Dendritic cell treated with granulocyte-macrophage colony-stimulating factor and Interleukin-4, amounts not matched to agents 40 ng/mL and 50 ng/mL, for 4 days (primary cell): Measurements from ENCODE around the gene TMEM184B.

ENCODE experiments used
- H3K27ac Mint-ChIP-seq: one replicate; pipeline ENCODE4 v1.8.0; 2022; ENCODE audit warnings: mild to moderate bottlenecking, mixed read lengths
- H3K27me3 Mint-ChIP-seq: one replicate; pipeline ENCODE4 v1.8.0; 2022; ENCODE audit warnings: mild to moderate bottlenecking, mixed read lengths
- H3K36me3 Mint-ChIP-seq: one replicate; pipeline ENCODE4 v1.8.0; 2022; ENCODE audit warnings: low read depth, mixed read lengths
- H3K4me1 Mint-ChIP-seq: one replicate; pipeline ENCODE4 v1.8.0; 2022; ENCODE audit warnings: low read depth, mixed read lengths
- H3K4me3 Mint-ChIP-seq: one replicate; pipeline ENCODE4 v1.8.0; 2022; ENCODE audit warnings: mild to moderate bottlenecking, moderate library complexity, mixed read lengths
- H3K9me3 Mint-ChIP-seq: one replicate; pipeline ENCODE4 v1.8.0; 2022; ENCODE audit warnings: mixed read lengths
- intact Hi-C: fragments of 100-400 bp; cut with micrococcal nuclease; formaldehyde crosslinking; loops from one replicate; pipeline ENCODE4 v1.15.0; 2022

TMEM184B gene

DNA sequence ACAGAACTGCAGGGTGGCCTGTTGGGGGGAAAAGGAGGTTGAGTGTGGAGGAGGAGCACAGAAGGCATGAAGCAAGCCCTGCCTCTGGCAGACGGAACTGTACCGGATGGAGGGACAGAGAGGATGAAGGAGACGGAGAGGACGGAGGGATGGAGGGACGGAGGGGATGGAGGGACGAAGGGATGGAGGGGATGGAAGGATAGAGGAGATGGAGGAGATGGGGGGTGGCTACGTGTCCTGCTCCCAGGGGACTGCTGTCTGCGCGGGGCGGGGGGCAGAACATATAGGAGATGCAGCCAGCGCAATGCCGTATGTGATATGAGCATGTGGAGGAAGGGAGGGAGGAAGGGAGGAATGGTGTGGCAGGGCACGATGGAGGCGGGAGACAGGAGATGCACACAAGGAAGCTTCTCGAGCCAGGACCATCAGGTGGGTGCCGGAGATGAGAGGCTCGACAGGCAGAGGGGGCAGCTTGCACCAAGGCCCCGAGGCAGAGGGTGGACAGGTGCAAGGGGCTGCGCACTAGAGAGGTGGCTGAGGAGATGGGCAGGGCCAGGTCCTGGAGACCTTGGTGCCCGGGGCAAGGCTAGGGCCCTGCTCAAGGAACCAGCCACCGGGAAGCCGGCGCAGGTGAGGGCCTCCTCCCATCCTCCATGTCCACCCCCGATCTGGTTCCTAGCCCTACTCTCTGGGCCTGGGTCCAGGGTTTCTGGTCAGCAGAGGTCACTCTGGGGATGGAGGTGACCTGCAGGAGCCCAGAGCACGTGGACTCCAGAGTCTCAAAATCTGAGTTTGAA, 45.8 kb downstream of the TMEM184B start:
- Mint-ChIP-seq H3K4me3 (no peak overlapping the region), H3K36me3 (peaks cover 67% of the 10 kb centered on the region), H3K27ac (no peak overlapping the region), H3K9me3 (no peaks in the 10 kb centered on the region), H3K27me3 (peaks cover 18% of the 10 kb centered on the region), H3K4me1 (peaks cover 40% of the 10 kb centered on the region)
- intact Hi-C loops, result no loop called here

DNA sequence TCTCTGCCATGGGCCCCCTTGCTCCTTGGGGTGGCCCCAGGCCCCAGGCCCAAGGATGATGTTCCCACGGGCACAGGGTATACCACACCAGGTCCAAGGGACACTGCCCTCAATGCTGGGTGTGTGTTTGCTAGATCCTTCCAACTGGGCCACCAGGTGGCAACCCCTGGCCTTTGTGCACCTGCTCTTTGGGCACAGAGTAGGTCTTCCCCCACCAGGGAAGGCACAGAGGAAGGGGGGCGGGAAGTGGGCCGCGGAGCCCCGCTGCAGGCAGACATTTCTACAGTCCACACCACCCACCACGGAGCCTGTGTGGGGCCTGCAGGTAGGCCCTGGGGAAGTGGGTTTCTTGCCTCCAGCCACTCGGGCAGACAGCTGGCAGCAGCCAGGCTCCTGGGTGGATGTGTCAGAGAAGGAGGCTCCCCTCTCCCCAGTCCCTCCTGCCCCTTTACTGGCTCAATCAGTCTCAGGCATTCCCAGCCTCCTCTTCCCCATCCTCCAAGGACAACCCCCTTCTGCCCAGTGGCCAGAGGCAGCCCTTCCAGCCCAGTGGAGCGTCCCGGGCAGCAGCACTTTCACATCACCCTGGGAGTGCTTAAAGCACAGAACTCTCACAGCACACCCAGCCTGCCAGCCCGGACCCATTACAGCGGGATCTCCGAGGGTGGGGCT, 49.4 kb downstream of the TMEM184B start:
- no peak overlapping the region for H3K4me3 Mint-ChIP-seq
- no peaks in the 10 kb centered on the region for H3K9me3 Mint-ChIP-seq
- peaks cover 35% of the 10 kb centered on the region for H3K27me3 Mint-ChIP-seq
- H3K36me3 Mint-ChIP-seq, result peaks cover 67% of the 10 kb centered on the region
- H3K27ac Mint-ChIP-seq, result no peak overlapping the region
- H3K4me1 Mint-ChIP-seq, result peaks cover 39% of the 10 kb centered on the region
- intact Hi-C loops, result no loop called here

DNA sequence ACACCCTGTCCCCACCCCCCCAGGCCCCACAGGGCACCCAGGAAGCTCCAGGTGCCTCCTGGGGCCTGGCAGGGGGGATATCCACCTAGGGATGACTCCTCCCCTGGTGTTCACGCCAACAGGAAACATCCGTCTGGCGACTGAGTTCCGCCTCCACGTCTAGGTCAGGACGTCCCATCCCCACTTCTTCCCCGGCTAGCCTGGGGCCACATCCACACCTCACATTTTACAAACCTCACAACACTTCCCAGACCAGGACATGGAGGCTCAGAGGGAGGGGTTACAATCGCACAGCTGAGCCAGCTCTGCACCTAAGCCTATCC, 50.1 kb downstream of the TMEM184B start:
- peaks cover 38% of the 10 kb centered on the region for H3K4me1 Mint-ChIP-seq
- H3K36me3 Mint-ChIP-seq, result peaks cover 67% of the 10 kb centered on the region
- intact Hi-C loops, result no loop called here
- H3K9me3 Mint-ChIP-seq, result no peaks in the 10 kb centered on the region
- H3K4me3 Mint-ChIP-seq, result no peak overlapping the region
- H3K27ac Mint-ChIP-seq, result peak overlapping the region; percentile 26
- H3K27me3 Mint-ChIP-seq, result peaks cover 35% of the 10 kb centered on the region

DNA sequence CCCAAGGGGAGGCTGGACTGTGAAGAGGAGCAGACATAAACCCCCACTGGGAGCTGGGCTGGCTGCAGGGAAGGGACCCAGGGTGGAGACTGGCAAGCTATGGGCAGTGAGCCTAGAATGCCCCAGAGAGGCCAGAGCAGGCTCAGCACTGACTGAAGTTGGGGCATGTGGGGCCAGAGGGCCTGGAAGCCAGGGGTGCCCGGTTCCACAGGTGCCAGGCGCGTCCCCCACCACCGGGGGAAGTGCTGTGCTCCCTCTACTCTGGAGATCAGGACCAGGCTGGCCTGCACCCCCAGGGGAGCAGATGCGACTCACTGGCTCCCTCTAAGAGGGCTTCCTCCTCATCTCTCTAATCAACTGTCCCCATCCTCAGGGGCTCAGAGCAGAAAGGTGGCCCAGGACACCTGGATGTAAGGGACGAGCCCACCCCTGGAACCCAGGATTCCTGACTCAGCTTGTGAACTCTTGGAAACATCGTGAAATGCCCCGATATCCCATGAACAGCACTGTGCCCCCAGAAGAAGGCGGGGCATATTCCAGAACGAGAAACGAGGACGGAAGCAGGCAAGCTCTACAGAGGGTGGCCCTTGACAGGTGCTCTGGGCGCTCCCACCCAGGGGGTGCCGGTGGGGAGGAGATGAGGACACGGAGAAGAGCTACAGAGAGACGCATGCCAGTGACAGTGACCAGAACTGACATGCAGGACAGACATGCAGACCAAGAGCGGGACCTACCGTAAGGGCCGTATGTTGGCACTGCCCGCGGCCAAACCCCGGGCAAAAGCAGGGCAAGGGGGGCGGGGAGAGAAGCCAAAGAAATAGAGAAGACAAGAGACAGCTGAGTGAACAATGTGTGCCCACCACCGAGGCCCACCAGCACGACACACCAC, 50.7 kb downstream of the TMEM184B start:
- Mint-ChIP-seq H3K4me1 (peaks cover 36% of the 10 kb centered on the region), H3K9me3 (no peaks in the 10 kb centered on the region), H3K36me3 (peaks cover 61% of the 10 kb centered on the region), H3K4me3 (no peak overlapping the region), H3K27me3 (peaks cover 35% of the 10 kb centered on the region), H3K27ac (peak overlapping the region; percentile 26)
- intact Hi-C loops, result no loop called here

- Mint-ChIP-seq H3K27ac (no peak overlapping the region), H3K36me3 (peaks cover 58% of the 10 kb centered on the region), H3K4me1 (peaks cover 39% of the 10 kb centered on the region), H3K4me3 (no peak overlapping the region), H3K27me3 (peaks cover 31% of the 10 kb centered on the region), H3K9me3 (no peaks in the 10 kb centered on the region)
- intact Hi-C loops, result no loop called here
Measured at GRCh38 chr22:38221407-38221806, 51.4 kb downstream of the TMEM184B start.

- Mint-ChIP-seq H3K4me1 (peaks cover 43% of the 10 kb centered on the region), H3K4me3 (no peak overlapping the region), H3K36me3 (peaks cover 56% of the 10 kb centered on the region), H3K27ac (peak overlapping the region; percentile 69), H3K27me3 (peaks cover 28% of the 10 kb centered on the region), H3K9me3 (no peaks in the 10 kb centered on the region)
- intact Hi-C loops, result no loop called here
Measured at GRCh38 chr22:38220653-38221386, 52.0 kb downstream of the TMEM184B start.

DNA sequence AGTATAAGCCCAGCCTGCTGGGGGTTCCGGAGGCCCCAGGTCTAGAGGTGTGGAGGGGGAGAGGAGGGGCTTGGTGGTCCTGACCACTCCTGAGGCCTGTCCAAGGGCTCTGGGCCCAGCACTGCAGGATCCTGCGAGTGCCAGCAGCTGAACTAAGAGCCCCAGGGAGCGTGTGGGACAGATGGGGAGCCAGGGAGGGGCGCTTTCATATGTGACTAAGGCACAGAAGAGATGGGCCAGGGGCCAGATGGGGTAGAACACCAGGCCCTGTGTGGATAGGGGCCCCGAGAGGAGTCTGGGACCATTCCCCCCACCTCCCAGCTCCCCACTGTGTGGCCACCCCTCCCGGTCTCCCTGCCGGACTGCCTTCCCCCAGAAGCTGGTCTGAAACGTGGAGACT, 52.6 kb downstream of the TMEM184B start:
- no peak overlapping the region for H3K4me3 Mint-ChIP-seq
- peaks cover 57% of the 10 kb centered on the region for H3K36me3 Mint-ChIP-seq
- no peaks in the 10 kb centered on the region for H3K9me3 Mint-ChIP-seq
- H3K27me3 Mint-ChIP-seq, result peaks cover 28% of the 10 kb centered on the region
- intact Hi-C loops, result no loop called here
- peak overlapping the region; percentile 69 for H3K27ac Mint-ChIP-seq
- peaks cover 49% of the 10 kb centered on the region for H3K4me1 Mint-ChIP-seq

GRCh38 chr22:38219632-38220031, 53.2 kb downstream of the TMEM184B start:
- H3K9me3 Mint-ChIP-seq, result no peaks in the 10 kb centered on the region
- H3K27me3 Mint-ChIP-seq, result peaks cover 28% of the 10 kb centered on the region
- no peak overlapping the region for H3K4me3 Mint-ChIP-seq
- H3K4me1 Mint-ChIP-seq, result peaks cover 54% of the 10 kb centered on the region
- H3K36me3 Mint-ChIP-seq, result peaks cover 57% of the 10 kb centered on the region
- intact Hi-C loops, result no loop called here
- H3K27ac Mint-ChIP-seq, result peak overlapping the region; percentile 69

DNA sequence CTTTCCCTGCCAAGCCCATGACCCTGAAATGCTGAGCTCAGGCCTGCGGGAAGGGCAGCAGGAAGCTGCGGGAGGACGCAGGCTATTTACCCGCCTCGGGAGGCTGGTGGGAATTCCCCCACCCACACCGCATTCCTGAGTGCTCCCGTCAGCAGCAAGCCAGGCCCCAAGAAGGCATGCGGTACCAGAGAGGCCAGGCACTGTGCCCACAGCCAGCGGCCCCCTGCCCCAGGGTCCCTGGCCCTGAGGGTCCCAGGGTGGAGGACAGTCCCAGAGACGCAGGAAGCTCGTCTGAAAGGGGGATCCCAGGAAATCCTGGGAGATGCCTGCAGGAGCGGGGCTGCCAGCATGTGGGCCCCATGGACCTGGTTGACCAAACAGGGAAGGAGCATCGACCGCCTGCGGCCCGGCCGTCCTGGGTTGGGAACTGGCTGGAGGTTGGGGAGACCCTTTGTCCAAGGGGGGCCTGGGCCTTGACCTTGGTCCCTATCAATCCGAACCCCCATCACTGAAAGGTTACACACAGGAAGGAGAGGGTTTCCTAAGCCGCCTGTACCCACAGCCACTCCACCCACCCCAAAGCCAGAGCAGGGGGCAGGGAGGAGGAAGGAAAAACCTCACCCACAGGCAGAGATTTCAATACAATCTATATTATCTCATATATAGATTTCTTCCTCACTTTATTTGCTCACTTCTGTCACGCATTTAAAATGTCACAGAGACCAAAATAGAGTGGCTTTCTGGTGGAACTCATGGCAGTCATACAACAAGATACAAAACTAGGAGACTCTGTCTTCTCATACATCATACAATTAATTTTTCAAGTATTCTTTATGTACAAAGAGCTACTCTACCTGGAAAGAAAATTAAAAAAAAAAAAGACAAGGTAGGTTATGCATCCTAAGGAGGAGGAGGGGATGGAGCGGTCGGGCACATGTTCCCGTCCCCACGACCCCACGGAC, 53.9 kb downstream of the TMEM184B start:
- intact Hi-C loops, result no loop called here
- H3K4me1 Mint-ChIP-seq, result peaks cover 59% of the 10 kb centered on the region
- peaks cover 52% of the 10 kb centered on the region for H3K36me3 Mint-ChIP-seq
- H3K27ac Mint-ChIP-seq, result peak overlapping the region; percentile 69
- no peaks in the 10 kb centered on the region for H3K9me3 Mint-ChIP-seq
- peaks cover 28% of the 10 kb centered on the region for H3K27me3 Mint-ChIP-seq
- H3K4me3 Mint-ChIP-seq, result no peak overlapping the region

GRCh38 chr22:38215156-38216038, 57.4 kb downstream of the TMEM184B start:
- Mint-ChIP-seq H3K4me1 (peaks cover 81% of the 10 kb centered on the region), H3K9me3 (no peaks in the 10 kb centered on the region), H3K4me3 (peak overlapping the region; percentile 59), H3K27ac (peak overlapping the region; percentile 74), H3K36me3 (peaks cover 19% of the 10 kb centered on the region), H3K27me3 (peaks cover 10% of the 10 kb centered on the region)
- intact Hi-C loops, result no loop called here

DNA sequence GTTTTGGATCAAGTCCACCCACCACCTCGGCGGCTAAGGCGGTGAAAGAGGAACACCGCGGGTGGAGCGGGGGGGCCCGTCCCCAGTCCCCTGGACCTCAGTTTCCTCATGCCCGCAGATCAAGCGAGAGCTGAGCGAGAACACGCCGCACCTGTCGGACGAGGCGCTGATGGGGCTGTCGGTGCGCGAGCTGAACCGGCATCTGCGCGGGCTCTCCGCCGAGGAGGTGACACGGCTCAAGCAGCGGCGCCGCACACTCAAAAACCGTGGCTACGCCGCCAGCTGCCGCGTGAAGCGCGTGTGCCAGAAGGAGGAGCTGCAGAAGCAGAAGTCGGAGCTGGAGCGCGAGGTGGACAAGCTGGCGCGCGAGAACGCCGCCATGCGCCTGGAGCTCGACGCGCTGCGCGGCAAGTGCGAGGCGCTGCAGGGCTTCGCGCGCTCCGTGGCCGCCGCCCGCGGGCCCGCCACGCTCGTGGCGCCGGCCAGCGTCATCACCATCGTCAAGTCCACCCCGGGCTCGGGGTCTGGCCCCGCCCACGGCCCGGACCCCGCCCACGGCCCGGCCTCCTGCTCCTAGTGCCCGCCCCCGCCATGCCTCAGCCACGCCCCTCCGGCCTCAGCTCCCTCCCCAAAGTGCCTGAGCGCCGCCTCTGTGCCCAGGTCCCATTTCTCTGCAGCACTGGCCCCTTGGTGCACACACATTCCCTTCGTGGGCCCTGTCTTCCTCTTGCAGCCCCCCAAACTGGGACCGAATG, 58.3 kb downstream of the TMEM184B start:
- peaks cover 18% of the 10 kb centered on the region for H3K36me3 Mint-ChIP-seq
- no peaks in the 10 kb centered on the region for H3K9me3 Mint-ChIP-seq
- peaks cover 4% of the 10 kb centered on the region for H3K27me3 Mint-ChIP-seq
- peak overlapping the region; percentile 74 for H3K27ac Mint-ChIP-seq
- intact Hi-C loops, result no loop called here
- peak overlapping the region; percentile 59 for H3K4me3 Mint-ChIP-seq
- H3K4me1 Mint-ChIP-seq, result peaks cover 81% of the 10 kb centered on the region
